ENCODE results near the gene SLAMF8.

The SLAMF8 gene

DNA sequence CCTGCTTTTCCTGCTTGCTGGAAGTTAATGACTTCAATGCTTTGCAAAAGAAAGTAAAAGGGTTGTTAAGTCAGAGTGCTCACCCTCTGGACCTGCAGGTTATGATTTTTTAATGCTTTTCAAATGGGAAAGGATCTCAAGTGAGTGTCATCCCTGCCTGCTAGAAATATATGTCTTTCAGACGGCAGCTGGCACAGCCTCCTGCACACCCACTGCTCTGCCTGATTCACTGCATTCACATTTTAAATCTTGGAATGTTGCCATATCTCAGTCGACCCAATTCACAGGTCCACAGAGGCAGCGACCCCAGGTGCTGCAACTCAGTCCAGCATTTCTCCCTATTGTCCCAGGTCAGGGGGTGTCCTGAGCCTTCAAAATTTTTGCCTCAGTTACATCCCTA, 35.2 kb upstream of the SLAMF8 start:
- Histone ChIP-seq H3K27ac (ENCODE audit: low read depth, low read length) (no peak overlapping the region), H3K4me3 (ENCODE audit: low read depth, low read length) (no peak overlapping the region), H3K9ac (ENCODE audit: low read depth, low read length) (no peak overlapping the region), H3K4me1 (ENCODE audit: control insufficient read depth, insufficient read depth, low read length) (no peaks in the 10 kb centered on the region), H3K9me3 (ENCODE audit: control insufficient read depth, insufficient read depth, low read length) (no peaks in the 10 kb centered on the region), H3K27me3 (ENCODE audit: control insufficient read depth, insufficient read depth, low read length) (no peaks in the 10 kb centered on the region), H3K36me3 (ENCODE audit: control insufficient read depth, insufficient read depth, low read length) (no peaks in the 10 kb centered on the region)

DNA sequence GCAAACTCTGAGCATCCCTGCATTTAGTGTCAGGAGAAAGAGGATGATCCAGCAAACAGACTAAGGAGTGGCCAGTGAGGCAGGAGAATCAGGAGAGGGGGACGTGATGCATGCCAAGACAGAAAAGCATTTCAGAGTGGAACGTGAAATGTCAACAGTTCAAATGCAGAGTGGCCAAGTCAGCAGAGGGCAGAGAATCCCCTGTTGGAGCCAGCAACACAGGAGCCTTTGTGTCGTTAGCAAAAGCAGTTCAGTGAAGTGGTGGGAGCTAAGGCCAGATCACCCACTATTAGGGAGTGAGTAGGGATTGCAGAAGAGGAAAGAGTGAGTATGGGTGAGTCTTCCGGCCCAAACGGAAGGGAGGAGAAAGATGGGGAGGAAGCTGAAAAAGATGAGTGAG, 31.1 kb upstream of the SLAMF8 start:
- H3K9me3 ChIP-seq (ENCODE audit: control insufficient read depth, insufficient read depth, low read length): no peaks in the 10 kb centered on the region
- no peak overlapping the region for H3K4me3 ChIP-seq (ENCODE audit: low read depth, low read length)
- no peaks in the 10 kb centered on the region for H3K27me3 ChIP-seq (ENCODE audit: control insufficient read depth, insufficient read depth, low read length)
- no peak overlapping the region for H3K27ac ChIP-seq (ENCODE audit: low read depth, low read length)
- no peak overlapping the region for H3K9ac ChIP-seq (ENCODE audit: low read depth, low read length)
- H3K4me1 ChIP-seq (ENCODE audit: control insufficient read depth, insufficient read depth, low read length): no peaks in the 10 kb centered on the region
- no peaks in the 10 kb centered on the region for H3K36me3 ChIP-seq (ENCODE audit: control insufficient read depth, insufficient read depth, low read length)

DNA sequence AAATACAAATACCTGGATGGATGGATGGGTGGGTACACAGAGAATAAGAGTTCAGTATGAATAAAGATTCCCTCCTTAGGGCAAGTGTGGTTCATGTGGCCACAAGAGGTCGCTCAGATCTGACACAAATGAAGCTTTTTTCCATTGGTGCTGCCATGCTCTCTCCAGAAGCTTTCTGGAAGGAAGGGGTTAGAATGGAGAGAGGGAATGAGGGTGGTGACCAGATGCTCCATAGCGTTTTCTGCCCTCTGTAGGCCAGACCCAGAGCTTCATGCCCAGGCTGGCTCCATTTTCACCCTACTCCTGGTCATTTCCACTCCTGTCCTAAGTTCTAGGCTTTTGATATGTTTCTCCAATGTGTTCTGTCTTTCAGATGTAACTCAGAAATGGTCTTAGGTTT, 27.8 kb upstream of the SLAMF8 start:
- Histone ChIP-seq H3K4me1 (ENCODE audit: control insufficient read depth, insufficient read depth, low read length) (no peaks in the 10 kb centered on the region), H3K9me3 (ENCODE audit: control insufficient read depth, insufficient read depth, low read length) (no peaks in the 10 kb centered on the region), H3K4me3 (ENCODE audit: low read depth, low read length) (no peak overlapping the region), H3K27ac (ENCODE audit: low read depth, low read length) (no peak overlapping the region), H3K36me3 (ENCODE audit: control insufficient read depth, insufficient read depth, low read length) (no peaks in the 10 kb centered on the region), H3K9ac (ENCODE audit: low read depth, low read length) (no peak overlapping the region), H3K27me3 (ENCODE audit: control insufficient read depth, insufficient read depth, low read length) (no peaks in the 10 kb centered on the region)

DNA sequence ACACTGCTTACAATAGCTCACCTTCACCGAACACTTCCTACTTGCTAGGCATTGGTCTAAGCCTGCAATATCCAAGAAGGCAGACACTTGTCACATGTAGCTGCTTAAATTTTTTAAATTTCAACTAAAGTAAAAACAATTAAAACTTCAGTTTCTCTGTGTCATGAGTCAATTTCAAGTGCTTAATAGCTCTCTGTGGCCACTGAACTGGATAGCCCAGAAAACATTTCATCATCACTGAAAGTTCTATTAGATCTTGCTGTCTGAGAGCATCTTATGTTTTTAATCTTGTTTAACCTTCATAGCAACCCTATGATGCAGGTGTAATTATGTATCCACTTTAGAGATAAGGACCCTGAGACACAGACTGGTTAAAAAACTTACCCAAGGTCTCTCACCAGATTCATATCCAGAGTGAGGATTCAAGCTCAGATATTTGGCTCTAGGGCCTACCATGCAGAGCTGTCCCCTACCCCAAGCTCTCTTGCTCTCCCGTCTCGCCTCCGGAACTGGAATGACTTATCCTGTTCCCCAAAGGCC, 27.2 kb upstream of the SLAMF8 start:
- Histone ChIP-seq H3K27me3 (ENCODE audit: control insufficient read depth, insufficient read depth, low read length) (no peaks in the 10 kb centered on the region), H3K27ac (ENCODE audit: low read depth, low read length) (no peak overlapping the region), H3K4me1 (ENCODE audit: control insufficient read depth, insufficient read depth, low read length) (no peaks in the 10 kb centered on the region), H3K4me3 (ENCODE audit: low read depth, low read length) (no peak overlapping the region), H3K36me3 (ENCODE audit: control insufficient read depth, insufficient read depth, low read length) (no peaks in the 10 kb centered on the region), H3K9me3 (ENCODE audit: control insufficient read depth, insufficient read depth, low read length) (no peaks in the 10 kb centered on the region), H3K9ac (ENCODE audit: low read depth, low read length) (no peak overlapping the region)

DNA sequence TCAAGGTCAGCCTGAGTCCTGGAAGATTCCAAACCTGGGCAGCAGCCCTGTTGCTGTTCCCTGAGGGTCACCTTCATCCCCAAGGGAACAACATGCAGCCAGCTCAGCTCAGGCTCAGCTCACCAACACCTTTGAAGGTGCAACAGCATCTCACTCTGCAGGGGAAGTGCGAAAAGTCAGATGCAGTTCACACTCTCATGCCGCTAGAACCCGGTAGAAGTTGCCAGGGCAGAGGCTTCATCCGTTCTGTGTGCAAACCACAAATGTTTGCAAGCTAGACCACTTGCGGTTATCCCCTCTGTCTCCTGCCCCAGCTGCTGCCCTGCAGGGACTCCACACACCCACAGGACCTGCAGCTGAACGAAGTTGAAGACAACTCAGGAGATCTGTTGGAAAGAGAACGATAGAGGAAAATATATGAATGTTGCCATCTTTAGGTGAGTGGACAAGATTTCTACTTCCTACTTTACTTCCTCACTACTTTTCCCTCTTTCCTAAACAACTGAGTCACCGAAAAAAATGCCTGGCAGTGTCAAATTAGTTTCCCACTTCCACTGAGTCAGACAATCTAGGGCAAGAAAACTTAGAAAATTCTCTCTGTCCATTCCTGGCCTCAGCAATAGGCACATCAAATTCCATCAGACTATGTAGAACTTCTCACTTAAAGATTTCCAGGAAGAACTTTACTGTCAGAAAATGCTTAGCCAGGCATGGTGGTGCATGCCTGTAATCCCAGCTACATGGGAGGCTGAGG, 26.3 kb upstream of the SLAMF8 start:
- no peak overlapping the region for H3K4me3 ChIP-seq (ENCODE audit: low read depth, low read length)
- no peak overlapping the region for H3K27ac ChIP-seq (ENCODE audit: low read depth, low read length)
- no peaks in the 10 kb centered on the region for H3K36me3 ChIP-seq (ENCODE audit: control insufficient read depth, insufficient read depth, low read length)
- no peak overlapping the region for H3K9ac ChIP-seq (ENCODE audit: low read depth, low read length)
- H3K9me3 ChIP-seq (ENCODE audit: control insufficient read depth, insufficient read depth, low read length): no peaks in the 10 kb centered on the region
- no peaks in the 10 kb centered on the region for H3K27me3 ChIP-seq (ENCODE audit: control insufficient read depth, insufficient read depth, low read length)
- no peaks in the 10 kb centered on the region for H3K4me1 ChIP-seq (ENCODE audit: control insufficient read depth, insufficient read depth, low read length)

DNA sequence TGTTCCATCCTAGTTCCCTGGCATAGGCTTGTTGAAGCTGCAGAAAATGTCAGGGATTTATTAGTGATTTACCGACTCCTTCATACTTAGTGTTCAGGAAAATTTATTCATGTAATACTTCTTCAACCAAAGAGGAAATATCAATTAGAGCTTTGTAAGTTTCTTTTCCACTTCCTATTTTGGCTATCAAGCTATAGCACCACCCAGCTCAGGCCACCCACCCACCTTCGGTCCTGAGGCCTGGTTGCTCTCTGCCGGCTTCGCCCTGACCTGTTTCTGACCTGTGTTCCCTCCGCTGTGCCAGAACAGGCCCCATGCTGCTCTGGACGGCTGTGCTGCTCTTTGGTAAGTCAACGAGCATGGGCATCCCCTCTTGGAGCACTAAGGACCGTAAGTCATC, 24.6 kb upstream of the SLAMF8 start, which contains the start of gene FCRL6:
TSS of gene FCRL6 (plus strand) at position 250 of the 400 bp plus-strand sequence. CDS start at position 315, 65 bp downstream.
- H3K9ac ChIP-seq (ENCODE audit: low read depth, low read length): no peak within 1 kb of the TSS
- H3K36me3 ChIP-seq (ENCODE audit: control insufficient read depth, insufficient read depth, low read length): no peaks in the 10 kb centered on the region
- H3K27ac ChIP-seq (ENCODE audit: low read depth, low read length): no peak within 1 kb of the TSS
- no peak within 1 kb of the TSS for H3K4me3 ChIP-seq (ENCODE audit: low read depth, low read length)
- H3K27me3 ChIP-seq (ENCODE audit: control insufficient read depth, insufficient read depth, low read length): no peaks in the 10 kb centered on the region
- H3K4me1 ChIP-seq (ENCODE audit: control insufficient read depth, insufficient read depth, low read length): no peaks in the 10 kb centered on the region
- H3K9me3 ChIP-seq (ENCODE audit: control insufficient read depth, insufficient read depth, low read length): no peaks in the 10 kb centered on the region

DNA sequence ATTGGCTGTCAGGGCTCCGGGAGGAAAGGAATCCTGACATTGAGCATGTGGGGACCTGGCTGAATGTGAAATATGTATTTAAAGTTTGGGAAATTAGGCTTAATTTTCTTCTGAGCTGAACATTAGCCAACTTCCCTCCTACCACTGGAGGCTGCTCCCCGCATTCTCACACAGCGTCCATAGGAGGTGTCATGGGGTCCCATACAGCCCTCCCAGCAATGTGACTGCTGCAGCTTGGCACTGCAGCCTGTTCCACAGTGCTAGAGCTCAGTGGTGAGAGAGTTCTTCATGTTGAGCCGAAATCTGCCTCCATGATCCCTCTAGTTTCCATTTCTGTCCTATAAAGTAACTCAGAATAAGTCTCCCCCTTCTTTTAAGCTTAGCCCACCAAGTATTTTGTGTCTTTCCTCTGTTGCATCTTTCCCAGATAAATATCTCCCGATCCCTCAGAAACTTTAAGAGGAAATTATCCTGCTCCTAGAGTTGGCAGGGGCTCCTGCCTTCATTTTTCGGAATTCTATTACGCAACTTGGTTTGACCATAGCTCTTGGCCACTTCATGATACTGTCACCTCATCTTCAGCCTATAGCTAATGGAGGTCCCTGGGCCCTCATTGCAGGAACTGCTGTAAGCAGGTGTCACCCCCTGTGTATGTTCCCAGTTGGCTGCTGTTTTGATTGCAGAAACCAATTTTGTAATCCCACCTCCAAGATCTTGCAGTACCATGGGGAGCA, 22.6 kb upstream of the SLAMF8 start:
- H3K9me3 ChIP-seq (ENCODE audit: control insufficient read depth, insufficient read depth, low read length): no peaks in the 10 kb centered on the region
- no peaks in the 10 kb centered on the region for H3K36me3 ChIP-seq (ENCODE audit: control insufficient read depth, insufficient read depth, low read length)
- H3K4me3 ChIP-seq (ENCODE audit: low read depth, low read length): no peak overlapping the region
- H3K9ac ChIP-seq (ENCODE audit: low read depth, low read length): no peak overlapping the region
- H3K4me1 ChIP-seq (ENCODE audit: control insufficient read depth, insufficient read depth, low read length): no peaks in the 10 kb centered on the region
- H3K27me3 ChIP-seq (ENCODE audit: control insufficient read depth, insufficient read depth, low read length): no peaks in the 10 kb centered on the region
- no peak overlapping the region for H3K27ac ChIP-seq (ENCODE audit: low read depth, low read length)

DNA sequence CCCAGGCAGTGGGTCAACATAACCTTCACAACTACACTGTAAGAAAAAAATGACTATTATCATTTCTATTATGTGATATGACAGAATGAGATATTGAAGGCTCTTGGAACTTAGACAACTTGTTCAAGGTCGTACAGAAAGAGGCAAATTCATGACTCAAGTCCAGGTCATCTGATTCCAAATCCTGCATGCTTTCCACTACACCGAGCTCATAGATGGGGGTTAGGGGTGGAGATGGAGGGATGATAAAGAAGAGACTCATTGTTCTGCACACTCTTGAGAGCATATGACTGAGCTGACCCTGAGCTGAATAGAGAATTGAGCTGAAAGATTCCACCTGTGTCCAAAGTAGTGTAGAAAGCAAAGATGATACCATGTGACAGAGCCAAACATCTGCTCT, 21.7 kb upstream of the SLAMF8 start:
- no peaks in the 10 kb centered on the region for H3K36me3 ChIP-seq (ENCODE audit: control insufficient read depth, insufficient read depth, low read length)
- no peaks in the 10 kb centered on the region for H3K4me1 ChIP-seq (ENCODE audit: control insufficient read depth, insufficient read depth, low read length)
- no peak overlapping the region for H3K4me3 ChIP-seq (ENCODE audit: low read depth, low read length)
- H3K27ac ChIP-seq (ENCODE audit: low read depth, low read length): no peak overlapping the region
- H3K27me3 ChIP-seq (ENCODE audit: control insufficient read depth, insufficient read depth, low read length): no peaks in the 10 kb centered on the region
- no peak overlapping the region for H3K9ac ChIP-seq (ENCODE audit: low read depth, low read length)
- H3K9me3 ChIP-seq (ENCODE audit: control insufficient read depth, insufficient read depth, low read length): no peaks in the 10 kb centered on the region

DNA sequence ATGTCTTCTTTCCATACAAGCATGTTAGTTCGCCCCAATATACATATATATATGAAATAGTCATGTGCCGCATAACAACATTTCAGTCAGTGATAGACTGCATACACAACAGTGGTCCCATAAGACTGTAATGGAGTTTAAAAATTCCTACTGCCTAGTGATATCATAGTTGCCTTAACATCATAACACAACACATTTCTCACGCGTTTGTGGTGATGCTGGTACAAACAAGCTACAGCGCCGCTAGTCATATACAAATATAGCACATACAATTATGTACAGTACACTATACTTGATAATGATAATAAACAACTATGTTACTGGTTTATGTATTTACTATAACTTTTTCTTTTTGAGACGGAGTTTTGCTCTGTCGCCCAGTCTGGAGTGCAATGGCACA, 10.7 kb upstream of the SLAMF8 start:
- Histone ChIP-seq H3K9ac (ENCODE audit: low read depth, low read length) (no peak overlapping the region), H3K36me3 (ENCODE audit: control insufficient read depth, insufficient read depth, low read length) (no peaks in the 10 kb centered on the region), H3K27me3 (ENCODE audit: control insufficient read depth, insufficient read depth, low read length) (no peaks in the 10 kb centered on the region), H3K9me3 (ENCODE audit: control insufficient read depth, insufficient read depth, low read length) (no peaks in the 10 kb centered on the region), H3K4me3 (ENCODE audit: low read depth, low read length) (no peak overlapping the region), H3K4me1 (ENCODE audit: control insufficient read depth, insufficient read depth, low read length) (no peaks in the 10 kb centered on the region), H3K27ac (ENCODE audit: low read depth, low read length) (no peak overlapping the region)

DNA sequence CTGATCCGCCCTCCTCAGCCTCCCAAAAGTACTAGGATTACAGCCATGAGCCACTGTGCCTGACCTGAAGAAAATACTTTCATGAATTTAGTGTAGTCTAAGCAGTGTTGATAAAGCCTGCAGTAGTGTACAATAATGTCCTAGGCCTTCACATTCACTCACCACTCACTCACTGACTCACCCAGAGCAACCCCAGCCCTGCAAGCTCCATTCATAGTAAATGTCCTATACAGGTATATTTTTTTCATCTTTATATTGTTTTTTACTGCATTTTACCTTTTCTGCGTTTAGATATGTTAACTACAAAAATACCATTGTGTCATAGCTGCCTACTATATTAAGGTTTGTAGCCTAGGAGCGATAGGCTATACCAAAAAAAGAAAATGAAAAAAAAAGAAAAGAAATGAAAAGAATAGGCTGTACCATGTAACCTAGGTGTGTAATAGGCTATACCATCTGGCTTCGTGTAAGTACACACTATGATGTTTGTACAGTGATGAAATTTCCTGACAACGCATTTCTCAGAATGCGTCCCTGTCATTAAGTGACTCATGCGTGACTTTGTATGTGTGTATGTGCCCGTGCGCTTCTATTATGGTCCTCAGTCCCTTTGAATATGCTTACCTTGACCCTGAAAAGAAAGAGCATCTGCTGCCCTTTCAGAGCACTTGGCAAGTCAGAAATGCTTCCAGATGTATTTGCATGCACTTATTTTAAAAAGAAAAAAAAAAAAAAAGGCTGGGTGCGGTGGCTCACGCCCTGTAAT, 9.2 kb upstream of the SLAMF8 start:
- Histone ChIP-seq H3K27me3 (ENCODE audit: control insufficient read depth, insufficient read depth, low read length) (peaks cover 5% of the 10 kb centered on the region; the same call in 1 of the 2 replicates), H3K9ac (ENCODE audit: low read depth, low read length) (no peak overlapping the region), H3K4me3 (ENCODE audit: low read depth, low read length) (no peak overlapping the region), H3K27ac (ENCODE audit: low read depth, low read length) (no peak overlapping the region), H3K4me1 (ENCODE audit: control insufficient read depth, insufficient read depth, low read length) (no peaks in the 10 kb centered on the region), H3K36me3 (ENCODE audit: control insufficient read depth, insufficient read depth, low read length) (no peaks in the 10 kb centered on the region), H3K9me3 (ENCODE audit: control insufficient read depth, insufficient read depth, low read length) (no peaks in the 10 kb centered on the region)

Measured in HUES48 (cell line).